Vagina (tissue), 2 donors: Measurements from ENCODE around the gene CCR7. TPM values are rescaled to one million over a fixed set of nuclear protein-coding genes. Genes with fewer than 3 reads are reported as not detected.

Experiments used
- DNase-seq, 2 donors: peaks; one replicate each; pipeline ENCODE4 v3.0.0-alpha.2; 2017; ENCODE audit errors: extremely low spot score in 2 of 2
- H3K27ac ChIP-seq: fragments of 200-600 bp; sonication (generic); one replicate; pipeline ENCODE4 v1.5.1; 2019
- H3K27me3 ChIP-seq: fragments of 200-600 bp; sonication (generic); one replicate; pipeline ENCODE4 v1.5.1; 2019
- H3K36me3 ChIP-seq, 2 donors: fragments of 200-600 bp; sonication (generic); one replicate each; pipeline ENCODE4 v1.5.1; 2017 to 2019
- H3K4me1 ChIP-seq: fragments of 200-600 bp; sonication (generic); one replicate; pipeline ENCODE4 v1.5.1; 2019
- H3K4me3 ChIP-seq, 2 donors: fragments of 200-600 bp; sonication (generic); 1 replicate in 1 of 2; 2 replicates in 1 of 2; pipeline ENCODE4 v1.5.1; 2016 to 2019
- H3K9me3 ChIP-seq: fragments of 200-600 bp; sonication (generic); one replicate; pipeline ENCODE4 v1.5.1; 2019
- POLR2A ChIP-seq, 2 donors: fragments of 450-650 bp; IDR thresholded peaks; one replicate each; pipeline ENCODE4 v1.6.1; 2017; ENCODE audit warnings: antibody characterized with exemption in 2 of 2, mild to moderate bottlenecking in 2 of 2, moderate library complexity in 2 of 2
- POLR2AphosphoS5 ChIP-seq, 2 donors: sonication (generic); formaldehyde crosslinking; IDR thresholded peaks; one replicate each; pipeline ENCODE4 v1.9.0; 2017; ENCODE audit warnings: antibody characterized with exemption in 2 of 2, mild to moderate bottlenecking in 2 of 2, low read depth in 1 of 2; ENCODE audit not compliant: insufficient read depth in 1 of 2
- intact Hi-C: fragments of 100-400 bp; cut with DNase I; formaldehyde crosslinking; loops from one replicate; pipeline ENCODE4 v1.15.1; 2023
- total RNA-seq: library from RNA; depleted of rRNA; stranded (reverse); fragments of >200 nt; gene quantifications from one replicate; pipeline ENCODE4 v1.2.3, GENCODE V29; 2016
- TF ChIP-seq, protein P1 (sequence below), 3 experiments: fragments of 450-650 bp in 2 of 3; fragments of 200-600 bp in 1 of 3; sonication (generic) in 1 of 3; IDR thresholded peaks; one replicate each; pipeline ENCODE4 v1.5.1; 2017 to 2019; ENCODE audit warnings: antibody characterized with exemption in 3 of 3, mild to moderate bottlenecking in 2 of 3, moderate library complexity in 2 of 3

Gene CCR7
- total RNA-seq, 1 donor from 2014 or later: not detected

DNA sequence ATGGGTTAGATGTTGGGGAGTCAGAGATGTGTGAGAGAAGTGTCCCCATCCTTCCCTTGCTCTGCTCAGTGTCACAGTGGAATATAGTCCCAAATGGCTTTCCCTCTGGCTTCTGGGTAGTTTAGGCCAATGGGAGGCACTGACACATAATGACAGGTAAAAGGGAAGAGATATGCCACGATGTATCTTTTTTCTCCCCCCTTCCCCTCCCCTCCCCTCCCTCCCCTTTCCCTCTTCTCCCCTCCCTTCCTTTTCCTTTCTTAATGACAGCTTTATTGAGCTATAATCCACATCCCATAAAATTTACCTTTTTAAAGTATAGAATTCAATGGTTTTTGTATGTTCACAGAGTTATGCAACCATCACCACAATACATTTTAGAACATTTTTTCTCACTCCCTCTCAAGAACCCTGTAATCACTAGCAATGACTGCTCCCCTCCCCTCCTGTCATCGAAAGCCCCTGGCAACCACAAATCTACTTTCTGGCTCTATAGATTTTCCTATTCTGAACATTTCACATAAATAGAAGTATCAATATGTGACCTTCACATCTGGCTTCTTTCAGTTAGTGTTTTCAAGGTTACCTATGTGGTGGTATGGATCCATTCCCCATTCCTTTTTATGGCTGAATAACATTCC lies 617 bp upstream of the CCR7 start:
- H3K9me3 ChIP-seq: no peaks in the 10 kb centered on the region
- H3K27me3 ChIP-seq: no peaks in the 10 kb centered on the region
- DNase-seq: no peak
- H3K27ac ChIP-seq: no peak overlapping the region
- no peak overlapping the region for H3K4me3 ChIP-seq
- no peaks in the 10 kb centered on the region for H3K36me3 ChIP-seq
- intact Hi-C loops: no loop called here
- no peaks in the 10 kb centered on the region for H3K4me1 ChIP-seq
- TF ChIP-seq, protein P1, sequence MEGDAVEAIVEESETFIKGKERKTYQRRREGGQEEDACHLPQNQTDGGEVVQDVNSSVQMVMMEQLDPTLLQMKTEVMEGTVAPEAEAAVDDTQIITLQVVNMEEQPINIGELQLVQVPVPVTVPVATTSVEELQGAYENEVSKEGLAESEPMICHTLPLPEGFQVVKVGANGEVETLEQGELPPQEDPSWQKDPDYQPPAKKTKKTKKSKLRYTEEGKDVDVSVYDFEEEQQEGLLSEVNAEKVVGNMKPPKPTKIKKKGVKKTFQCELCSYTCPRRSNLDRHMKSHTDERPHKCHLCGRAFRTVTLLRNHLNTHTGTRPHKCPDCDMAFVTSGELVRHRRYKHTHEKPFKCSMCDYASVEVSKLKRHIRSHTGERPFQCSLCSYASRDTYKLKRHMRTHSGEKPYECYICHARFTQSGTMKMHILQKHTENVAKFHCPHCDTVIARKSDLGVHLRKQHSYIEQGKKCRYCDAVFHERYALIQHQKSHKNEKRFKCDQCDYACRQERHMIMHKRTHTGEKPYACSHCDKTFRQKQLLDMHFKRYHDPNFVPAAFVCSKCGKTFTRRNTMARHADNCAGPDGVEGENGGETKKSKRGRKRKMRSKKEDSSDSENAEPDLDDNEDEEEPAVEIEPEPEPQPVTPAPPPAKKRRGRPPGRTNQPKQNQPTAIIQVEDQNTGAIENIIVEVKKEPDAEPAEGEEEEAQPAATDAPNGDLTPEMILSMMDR (IDR thresholded peaks at IDR 0.05): no peak
- TF ChIP-seq POLR2AphosphoS5 (IDR thresholded peaks at IDR 0.05; ENCODE audit: insufficient read depth in 1 of 2, low read depth in 1 of 2) (no peak), POLR2A (IDR thresholded peaks at IDR 0.05) (no peak)

DNA sequence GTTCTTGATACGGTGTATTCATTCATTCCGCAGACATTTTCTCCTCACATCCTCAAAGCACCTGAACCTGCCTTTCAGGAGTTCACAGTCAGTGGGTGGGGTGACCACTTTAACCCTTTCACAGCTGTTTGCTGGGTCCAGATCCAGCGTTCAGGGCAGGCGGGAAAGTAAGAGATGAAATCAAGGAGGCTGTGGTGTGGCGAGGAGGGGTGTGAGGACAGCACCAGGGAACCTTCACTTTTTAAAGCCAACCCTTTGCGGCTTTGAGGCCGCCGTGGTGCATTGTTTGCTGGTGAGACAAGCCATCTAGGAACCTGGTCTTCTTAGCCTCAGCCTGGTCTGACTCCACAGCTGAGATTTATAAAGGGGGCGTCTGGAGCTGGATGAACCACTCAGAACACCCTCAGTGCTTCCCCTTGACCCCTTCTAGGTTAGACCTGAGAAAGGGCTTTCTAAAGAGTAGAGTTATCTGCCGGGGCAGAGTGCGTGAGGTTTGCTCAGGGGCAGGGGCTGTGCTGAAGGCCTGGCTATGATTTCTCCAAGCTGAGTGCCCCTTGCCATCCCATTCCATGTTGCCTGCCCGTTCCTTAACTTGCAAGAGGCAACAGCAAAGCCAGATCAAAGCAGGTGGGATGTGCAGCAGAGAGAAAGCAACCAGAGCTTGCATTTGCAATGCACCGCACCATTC lies 933 bp downstream of the CCR7 start:
- no peak overlapping the region for H3K27ac ChIP-seq
- TF ChIP-seq, protein P1 (IDR thresholded peaks at IDR 0.05): no peak
- no peak for TF ChIP-seq POLR2AphosphoS5 (IDR thresholded peaks at IDR 0.05; ENCODE audit: insufficient read depth in 1 of 2, low read depth in 1 of 2)
- no peak for TF ChIP-seq POLR2A (IDR thresholded peaks at IDR 0.05)
- H3K9me3 ChIP-seq: no peaks in the 10 kb centered on the region
- DNase-seq: no peak
- H3K4me1 ChIP-seq: peaks cover 15% of the 10 kb centered on the region
- no peaks in the 10 kb centered on the region for H3K27me3 ChIP-seq
- H3K36me3 ChIP-seq: no peaks in the 10 kb centered on the region
- intact Hi-C loops: no loop called here
- H3K4me3 ChIP-seq: no peak overlapping the region

DNA sequence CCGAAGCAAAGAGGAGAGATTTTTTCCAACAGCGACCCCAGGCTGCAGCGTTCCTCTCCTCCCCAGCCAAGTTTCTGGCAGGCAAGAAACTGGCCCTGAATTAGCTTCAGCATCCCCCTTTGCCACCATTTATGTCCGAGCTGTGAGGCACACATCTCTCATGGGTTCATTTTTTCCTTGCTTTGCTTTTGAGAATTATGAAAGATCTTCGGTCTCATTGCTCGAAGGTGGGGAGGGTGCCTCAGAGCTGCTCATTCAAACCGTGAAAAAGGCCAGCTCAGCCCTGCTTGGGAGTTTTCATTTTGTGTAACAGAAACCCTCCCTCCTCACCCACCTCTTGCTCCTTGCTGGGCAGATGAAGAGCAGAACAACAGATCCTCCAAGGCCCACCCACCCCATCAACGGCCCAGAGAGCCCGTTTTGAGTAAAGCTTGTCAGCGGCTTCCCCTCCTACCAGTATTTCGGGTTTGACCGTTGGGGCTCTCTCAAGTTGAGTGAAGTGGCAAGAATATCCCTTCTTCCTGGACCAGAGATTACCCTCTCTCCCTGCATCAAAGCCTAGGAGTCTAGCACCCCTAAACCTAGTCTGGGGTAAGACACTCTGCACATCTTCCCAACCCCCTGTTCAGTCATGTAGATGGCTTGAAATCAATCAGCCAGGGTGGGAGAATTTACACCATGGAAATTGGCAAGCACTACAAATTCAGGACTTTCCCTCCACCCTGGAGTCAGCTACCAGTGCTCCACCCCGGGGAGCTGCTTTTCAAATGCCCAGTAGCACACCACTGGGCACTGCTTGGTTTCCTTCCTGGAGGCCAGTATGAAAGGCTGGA lies 1.8 kb downstream of the CCR7 start:
- intact Hi-C loops: no loop called here
- Histone ChIP-seq H3K4me3 (no peak overlapping the region), H3K4me1 (peaks cover 24% of the 10 kb centered on the region), H3K36me3 (no peaks in the 10 kb centered on the region), H3K9me3 (no peaks in the 10 kb centered on the region), H3K27ac (no peak overlapping the region), H3K27me3 (no peaks in the 10 kb centered on the region)
- TF ChIP-seq, protein P1 (IDR thresholded peaks at IDR 0.05): no peak
- TF ChIP-seq POLR2A (IDR thresholded peaks at IDR 0.05): no peak
- DNase-seq: no peak

DNA sequence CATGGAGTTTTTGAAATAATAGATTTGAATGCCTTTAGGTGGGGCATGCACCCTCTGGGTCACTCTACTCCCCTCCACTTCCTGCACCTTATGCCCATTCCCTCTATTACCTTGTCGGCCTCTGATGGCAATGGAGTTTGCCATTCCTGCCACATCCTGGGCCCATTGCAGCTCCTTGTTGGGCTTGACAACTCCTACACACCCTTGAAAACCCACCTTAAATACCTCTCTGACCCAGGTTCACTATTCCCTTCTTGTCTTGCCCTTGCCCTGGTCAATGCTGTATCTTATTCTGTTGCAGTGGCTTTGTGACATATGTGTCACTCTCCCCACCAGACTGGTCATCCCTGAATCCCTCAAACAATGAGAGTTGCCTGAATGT lies 2.4 kb downstream of the CCR7 start:
- DNase-seq: no peak
- Histone ChIP-seq H3K27me3 (no peaks in the 10 kb centered on the region), H3K9me3 (no peaks in the 10 kb centered on the region), H3K4me1 (peaks cover 31% of the 10 kb centered on the region), H3K4me3 (no peak overlapping the region), H3K27ac (no peak overlapping the region), H3K36me3 (no peaks in the 10 kb centered on the region)
- intact Hi-C loops: no loop called here
- TF ChIP-seq POLR2A (IDR thresholded peaks at IDR 0.05) (no peak), POLR2AphosphoS5 (IDR thresholded peaks at IDR 0.05; ENCODE audit: insufficient read depth in 1 of 2, low read depth in 1 of 2) (no peak)
- TF ChIP-seq, protein P1 (IDR thresholded peaks at IDR 0.05): no peak
